Ishikawa (cell line): Measurements from ENCODE around the gene MTA2.

Source experiments
- CEBPB ChIP-seq: IDR thresholded peaks from 2 replicates; pipeline ENCODE4 v1.6.1; 2012
- CREB1 ChIP-seq: IDR thresholded peaks from 2 replicates; pipeline ENCODE4 v1.6.1; 2012; ENCODE audit warnings: low read depth
- EGR1 ChIP-seq: IDR thresholded peaks from 2 replicates; pipeline ENCODE4 v1.6.1; 2012
- EP300 ChIP-seq: IDR thresholded peaks from 2 replicates; pipeline ENCODE4 v1.6.1; 2012; ENCODE audit warnings: borderline replicate concordance
- FOXM1 ChIP-seq: IDR thresholded peaks from 2 replicates; pipeline ENCODE4 v1.6.1; 2012; ENCODE audit warnings: low read depth, borderline replicate concordance
- MAX ChIP-seq: IDR thresholded peaks from 2 replicates; pipeline ENCODE4 v1.6.1; 2012
- NFIC ChIP-seq: IDR thresholded peaks from 2 replicates; pipeline ENCODE4 v1.6.1; 2012
- RAD21 ChIP-seq: IDR thresholded peaks from 2 replicates; pipeline ENCODE4 v1.6.1; 2012; ENCODE audit warnings: low read depth
- REST ChIP-seq: IDR thresholded peaks from 2 replicates; pipeline ENCODE4 v1.6.1; 2012; ENCODE audit warnings: low read depth, mild to moderate bottlenecking
- TAF1 ChIP-seq: IDR thresholded peaks from 2 replicates; pipeline ENCODE4 v1.6.1; 2012; ENCODE audit warnings: low read depth, mild to moderate bottlenecking
- TCF12 ChIP-seq: IDR thresholded peaks from 2 replicates; pipeline ENCODE4 v1.6.1; 2012; ENCODE audit warnings: low read depth
- TEAD4 ChIP-seq: IDR thresholded peaks from 2 replicates; pipeline ENCODE4 v1.6.1; 2012
- YY1 ChIP-seq: IDR thresholded peaks from 2 replicates; pipeline ENCODE4 v1.6.1; 2012; ENCODE audit warnings: low read depth

GRCh38 chr11:62621027-62621566 is 19.4 kb upstream of the MTA2 start:
- TF ChIP-seq EP300 (no peak), REST (no peak), CEBPB (no peak), TAF1 (no peak), CREB1 (no peak), EGR1 (no peak), MAX (no peak), RAD21 (no peak), FOXM1 (no peak), YY1 (no peak), TEAD4 (no peak), TCF12 (no peak), NFIC (no peak)
